IMR-90 (cell line): ENCODE measurements around the gene ZNF423. TPM values are rescaled to one million over a fixed set of nuclear protein-coding genes. Genes with fewer than 3 reads are reported as not detected.

Experiments used
- ATAC-seq: fragments of 200-7000 bp; cut with Tn5 transposase; 2 replicates; pipeline ENCODE4 v1.9.1; 2020; ENCODE audit warnings: low read depth, mild to moderate bottlenecking, moderate library complexity
- BruUV-seq: library from RNA; stranded (reverse); fragments of 400-500 nt; replicated peaks from 2 replicates; lab custom pipeline; 2021; lab: Mats Ljungman, UMichigan
- CTCF ChIA-PET: fragments of 300-600 bp; formaldehyde crosslinking; extraction: SDS; loops from one replicate; lab custom pipeline; 2021; ENCODE audit warnings: antibody characterized with exemption; lab: Yijun Ruan, JAX
- POLR2A ChIA-PET: fragments of 300-600 bp; sonication (Branson Sonifier 250); formaldehyde crosslinking; loops from one replicate; lab custom pipeline; 2022; ENCODE audit warnings: antibody characterized with exemption; ENCODE audit not compliant: unreplicated experiment; lab: Charles Lee
- DNase-seq: peaks from one replicate; pipeline ENCODE4 v3.0.0; 2013
- H2AFZ ChIP-seq: replicated peaks from 2 replicates; pipeline ENCODE3; 2013; ENCODE audit warnings: low read length, mild to moderate bottlenecking; ENCODE audit not compliant: poor library complexity
- H2AK5ac ChIP-seq: 2 replicates; pipeline ENCODE4 v1.6.1; 2013; ENCODE audit warnings: low read depth, low read length, inconsistent platforms
- H2AK9ac ChIP-seq: replicated peaks from 2 replicates; pipeline ENCODE3; 2013; ENCODE audit warnings: mild to moderate bottlenecking, low read depth, low read length, moderate library complexity; ENCODE audit not compliant: poor library complexity
- H2BK120ac ChIP-seq: 2 replicates; pipeline ENCODE4 v1.6.1; 2013; ENCODE audit warnings: low read depth, low read length, inconsistent platforms
- H2BK15ac ChIP-seq: 3 replicates; pipeline ENCODE4 v1.6.1; 2013; ENCODE audit warnings: low read depth, low read length, inconsistent platforms
- H2BK20ac ChIP-seq: 2 replicates; pipeline ENCODE4 v1.6.1; 2013; ENCODE audit warnings: low read depth, mild to moderate bottlenecking, inconsistent platforms, low read length, moderate library complexity
- H2BK5ac ChIP-seq: 2 replicates; pipeline ENCODE4 v1.6.1; 2013; ENCODE audit warnings: mild to moderate bottlenecking, low read depth, low read length, inconsistent platforms; ENCODE audit not compliant: poor library complexity, severe bottlenecking
- H3K14ac ChIP-seq: replicated peaks from 2 replicates; pipeline ENCODE4 v1.6.1; 2013; ENCODE audit warnings: low read depth, low read length, inconsistent platforms
- H3K18ac ChIP-seq: 2 replicates; pipeline ENCODE4 v1.6.1; 2013; ENCODE audit warnings: low read depth, low read length, control low read depth
- H3K23ac ChIP-seq: 2 replicates; pipeline ENCODE4 v1.6.1; 2013; ENCODE audit warnings: low read depth, low read length, inconsistent platforms
- H3K27ac ChIP-seq: 2 replicates; pipeline ENCODE4 v1.5.1; 2013; ENCODE audit warnings: mild to moderate bottlenecking, control low read depth, low read length; ENCODE audit not compliant: insufficient read depth
- H3K27me3 ChIP-seq: 2 replicates; pipeline ENCODE4 v1.6.1; 2013; ENCODE audit warnings: low read length; ENCODE audit not compliant: control insufficient read depth, insufficient read depth
- H3K36me3 ChIP-seq: 2 replicates; pipeline ENCODE4 v1.6.1; 2013; ENCODE audit warnings: low read length, mixed read lengths; ENCODE audit not compliant: control insufficient read depth, insufficient read depth
- H3K4ac ChIP-seq: 2 replicates; pipeline ENCODE4 v1.6.1; 2013; ENCODE audit warnings: low read depth, low read length, inconsistent platforms
- H3K4me1 ChIP-seq: 2 replicates; pipeline ENCODE4 v1.6.1; 2013; ENCODE audit warnings: low read length, mixed read lengths; ENCODE audit not compliant: control insufficient read depth, insufficient read depth
- H3K4me2 ChIP-seq: 2 replicates; pipeline ENCODE4 v1.6.1; 2013; ENCODE audit warnings: low read depth, mild to moderate bottlenecking, control low read depth, low read length, moderate library complexity
- H3K4me3 ChIP-seq: 2 replicates; pipeline ENCODE4 v1.5.1; 2013; ENCODE audit warnings: low read depth, mild to moderate bottlenecking, control low read depth, low read length, moderate library complexity; ENCODE audit not compliant: insufficient read depth
- H3K56ac ChIP-seq: 2 replicates; pipeline ENCODE4 v1.6.1; 2013; ENCODE audit warnings: low read length, inconsistent platforms; ENCODE audit not compliant: insufficient read depth; ENCODE audit errors: extremely low read depth
- H3K79me1 ChIP-seq, 2 experiments: 2 replicates each; pipeline ENCODE4 v1.6.1; 2013; ENCODE audit warnings: low read length in 2 of 2, inconsistent platforms in 1 of 2, low read depth in 1 of 2
- H3K9ac ChIP-seq: 2 replicates; pipeline ENCODE4 v1.6.1; 2013; ENCODE audit warnings: low read depth, low read length, control low read depth
- H3K9me1 ChIP-seq: 2 replicates; pipeline ENCODE4 v1.6.1; 2013; ENCODE audit warnings: low read length, inconsistent platforms; ENCODE audit not compliant: insufficient read depth
- H3K9me3 ChIP-seq: 2 replicates; pipeline ENCODE4 v1.6.1; 2013; ENCODE audit warnings: low read length; ENCODE audit not compliant: control insufficient read depth, insufficient read depth
- H4K20me1 ChIP-seq: 2 replicates; pipeline ENCODE4 v1.6.1; 2013; ENCODE audit warnings: low read length, inconsistent platforms; ENCODE audit not compliant: insufficient read depth
- H4K5ac ChIP-seq: 2 replicates; pipeline ENCODE4 v1.6.1; 2013; ENCODE audit warnings: mild to moderate bottlenecking, low read depth, low read length, control low read depth
- H4K8ac ChIP-seq, 2 experiments: 2 replicates each; pipeline ENCODE4 v1.6.1; 2013; ENCODE audit warnings: low read depth in 2 of 2, low read length in 2 of 2, control low read depth in 1 of 2, inconsistent platforms in 1 of 2
- H4K91ac ChIP-seq: 2 replicates; pipeline ENCODE4 v1.6.1; 2013; ENCODE audit warnings: low read depth, low read length, inconsistent platforms; ENCODE audit not compliant: insufficient read depth
- BHLHE40 ChIP-seq: fragments of 150-350 bp; IDR thresholded peaks from 2 replicates; pipeline ENCODE4 v1.6.1; 2016; ENCODE audit warnings: mild to moderate bottlenecking, low read depth, low read length
- CEBPB ChIP-seq: IDR thresholded peaks from 2 replicates; pipeline ENCODE4 v1.6.1; 2012; ENCODE audit warnings: low read depth, low read length, improper control_type of control experiment
- CHD1 ChIP-seq: IDR thresholded peaks from 2 replicates; pipeline ENCODE4 v1.6.1; 2012; ENCODE audit warnings: low read depth, low read length, improper control_type of control experiment
- FOS ChIP-seq: fragments of 150-350 bp; IDR thresholded peaks from 2 replicates; pipeline ENCODE4 v1.6.1; 2016; ENCODE audit warnings: low read depth, low read length
- MAFK ChIP-seq: IDR thresholded peaks from 2 replicates; pipeline ENCODE4 v1.6.1; 2012; ENCODE audit warnings: low read depth, low read length, improper control_type of control experiment
- MAZ ChIP-seq: IDR thresholded peaks from 2 replicates; pipeline ENCODE4 v1.6.1; 2012; ENCODE audit warnings: low read depth, mild to moderate bottlenecking, low read length, improper control_type of control experiment, moderate library complexity, borderline replicate concordance
- MXI1 ChIP-seq: IDR thresholded peaks from 2 replicates; pipeline ENCODE4 v1.6.1; 2012; ENCODE audit warnings: low read depth, mild to moderate bottlenecking, low read length, moderate library complexity, borderline replicate concordance
- NFE2L2 ChIP-seq: fragments of 150-350 bp; IDR thresholded peaks from 2 replicates; pipeline ENCODE4 v1.6.1; 2016; ENCODE audit warnings: low read depth, mild to moderate bottlenecking, low read length
- POLR2A ChIP-seq: IDR thresholded peaks from 2 replicates; pipeline ENCODE4 v1.6.1; 2012; ENCODE audit warnings: mild to moderate bottlenecking, low read depth, low read length
- RCOR1 ChIP-seq: IDR thresholded peaks from 2 replicates; pipeline ENCODE4 v1.6.1; 2012; ENCODE audit warnings: mild to moderate bottlenecking, low read length, improper control_type of control experiment; ENCODE audit not compliant: insufficient replicate concordance
- RFX5 ChIP-seq: IDR thresholded peaks from 2 replicates; pipeline ENCODE4 v1.8.0; 2012; ENCODE audit warnings: low read depth, mild to moderate bottlenecking, low read length, moderate library complexity
- SMC3 ChIP-seq: fragments of 150-350 bp; IDR thresholded peaks from 2 replicates; pipeline ENCODE4 v1.6.1; 2016; ENCODE audit warnings: low read depth, mild to moderate bottlenecking, antibody characterized with exemption, low read length, moderate library complexity
- WGBS, 2 experiments: methylation state at CpG; one replicate each; pipeline versions ENCODE4 v1.1.5 to v1.1.7; 2013; ENCODE audit warnings: missing lambda C conversion rate in 2 of 2; ENCODE audit not compliant: insufficient read length in 1 of 2; ENCODE audit errors: extremely low coverage in 2 of 2; 5-methylcytosine and 5-hydroxymethylcytosine counted together
- dilution Hi-C: fragments of 300-500 bp; cut with HindIII; formaldehyde crosslinking; loops from one replicate; pipeline ENCODE4 v1.14.3; 2018; ENCODE audit warnings: low sequenced_read_pairs; ENCODE audit not compliant: unreplicated experiment
- in situ Hi-C: fragments of 300-500 bp; cut with MboI; formaldehyde crosslinking; loops from 3 replicates; pipeline ENCODE4 v1.14.3; 2019; ENCODE audit warnings: low sequenced_read_pairs, inconsistent platforms, mixed read lengths
- intact Hi-C: fragments of 100-400 bp; cut with micrococcal nuclease; formaldehyde crosslinking; loops from 2 replicates; pipeline ENCODE4 v1.10.0; 2022
- polyA plus RNA-seq, 3 experiments: library from polyadenylated mRNA; depleted of rRNA; stranded (reverse); fragments of >200 nt; gene quantifications; 2 replicates each; pipeline ENCODE4 v1.2.3, GENCODE V29; 2012; ENCODE audit warnings: low replicate concordance in 1 of 3
- total RNA-seq: library from RNA; depleted of rRNA; stranded (reverse); fragments of >200 nt; gene quantifications from 2 replicates; pipeline ENCODE4 v1.2.3, GENCODE V29; 2012
- TF ChIP-seq, protein P1 (sequence below): fragments of 150-350 bp; IDR thresholded peaks from 2 replicates; pipeline ENCODE4 v1.6.1; 2017; ENCODE audit warnings: mild to moderate bottlenecking, antibody characterized with exemption, low read length, low read depth
- TF ChIP-seq, protein P2 (sequence below): conservative IDR thresholded peaks from 2 replicates; pipeline ENCODE4 v1.5.1; 2012; ENCODE audit warnings: mild to moderate bottlenecking, low read depth, low read length, improper control_type of control experiment

Gene ZNF423
- total and polyA plus RNA-seq, 2 of the 4 experiments (the other 2 are of a cell fraction), result under 0.01 to 0.10 TPM

GRCh38 chr16:49661465-49662187 lies 194.3 kb downstream of the ZNF423 start (continued):
- TF ChIP-seq MAZ (no peak), RFX5 (no peak), NFE2L2 (no peak), MAFK (no peak)
- TF ChIP-seq, protein P1, sequence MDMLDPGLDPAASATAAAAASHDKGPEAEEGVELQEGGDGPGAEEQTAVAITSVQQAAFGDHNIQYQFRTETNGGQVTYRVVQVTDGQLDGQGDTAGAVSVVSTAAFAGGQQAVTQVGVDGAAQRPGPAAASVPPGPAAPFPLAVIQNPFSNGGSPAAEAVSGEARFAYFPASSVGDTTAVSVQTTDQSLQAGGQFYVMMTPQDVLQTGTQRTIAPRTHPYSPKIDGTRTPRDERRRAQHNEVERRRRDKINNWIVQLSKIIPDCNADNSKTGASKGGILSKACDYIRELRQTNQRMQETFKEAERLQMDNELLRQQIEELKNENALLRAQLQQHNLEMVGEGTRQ, result no peak

- Histone ChIP-seq H4K91ac (no peak overlapping the region), H3K9me1 (no peaks in the 10 kb centered on the region), H2BK15ac (no peak overlapping the region), H3K36me3 (no peaks in the 10 kb centered on the region), H4K20me1 (no peaks in the 10 kb centered on the region), H3K9ac (no peak overlapping the region), H3K56ac (no peak overlapping the region), H3K9me3 (no peaks in the 10 kb centered on the region), H3K23ac (no peak overlapping the region), H2AK5ac (no peak overlapping the region), H3K4ac (no peak overlapping the region), H4K5ac (no peak overlapping the region), H3K79me1 (no peaks in the 10 kb centered on the region), H3K4me1 (no peaks in the 10 kb centered on the region), H3K27ac (no peak overlapping the region), H2BK120ac (no peak overlapping the region), H4K8ac (no peak overlapping the region), H2AK9ac (no peak overlapping the region), H3K4me2 (no peak overlapping the region), H3K27me3 (peaks cover 24% of the 10 kb centered on the region), H3K4me3 (no peak overlapping the region), H3K14ac (no peak overlapping the region), H2BK5ac (no peak overlapping the region), H2BK20ac (no peak overlapping the region), H3K18ac (no peak overlapping the region), H2AFZ (no peak overlapping the region)
- in situ Hi-C loops (no loop called here), intact Hi-C loops (no loop called here), dilution Hi-C loops (no loop called here)
- no CpG with 5 or more reads among the region's 3 CpGs for WGBS, 2 experiments
- no peak for ATAC-seq
- POLR2A ChIA-PET, result no interaction called here
- CTCF ChIA-PET, result no interaction called here
- DNase-seq, result no peak
- BruUV-seq, result no TSS peak
- TF ChIP-seq CHD1, result no peak
- TF ChIP-seq SMC3, result no peak
- TF ChIP-seq FOS, result no peak
- TF ChIP-seq BHLHE40, result no peak
- no peak for TF ChIP-seq MAZ
- no peak for TF ChIP-seq RFX5
- no peak for TF ChIP-seq RCOR1
- no peak for TF ChIP-seq MXI1
- no peak for TF ChIP-seq CEBPB
- no peak for TF ChIP-seq POLR2A
- TF ChIP-seq, protein P2, sequence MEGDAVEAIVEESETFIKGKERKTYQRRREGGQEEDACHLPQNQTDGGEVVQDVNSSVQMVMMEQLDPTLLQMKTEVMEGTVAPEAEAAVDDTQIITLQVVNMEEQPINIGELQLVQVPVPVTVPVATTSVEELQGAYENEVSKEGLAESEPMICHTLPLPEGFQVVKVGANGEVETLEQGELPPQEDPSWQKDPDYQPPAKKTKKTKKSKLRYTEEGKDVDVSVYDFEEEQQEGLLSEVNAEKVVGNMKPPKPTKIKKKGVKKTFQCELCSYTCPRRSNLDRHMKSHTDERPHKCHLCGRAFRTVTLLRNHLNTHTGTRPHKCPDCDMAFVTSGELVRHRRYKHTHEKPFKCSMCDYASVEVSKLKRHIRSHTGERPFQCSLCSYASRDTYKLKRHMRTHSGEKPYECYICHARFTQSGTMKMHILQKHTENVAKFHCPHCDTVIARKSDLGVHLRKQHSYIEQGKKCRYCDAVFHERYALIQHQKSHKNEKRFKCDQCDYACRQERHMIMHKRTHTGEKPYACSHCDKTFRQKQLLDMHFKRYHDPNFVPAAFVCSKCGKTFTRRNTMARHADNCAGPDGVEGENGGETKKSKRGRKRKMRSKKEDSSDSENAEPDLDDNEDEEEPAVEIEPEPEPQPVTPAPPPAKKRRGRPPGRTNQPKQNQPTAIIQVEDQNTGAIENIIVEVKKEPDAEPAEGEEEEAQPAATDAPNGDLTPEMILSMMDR, result no peak
- no peak for TF ChIP-seq NFE2L2
These were observed 195.3 kb downstream of the ZNF423 start for GRCh38 chr16:49660626-49661025.
